ENCODE results near the gene ACADVL. TPM values are rescaled to one million over a fixed set of nuclear protein-coding genes. Genes with fewer than 3 reads are reported as not detected.

The ACADVL gene
- total and polyA plus RNA-seq, 2 donors (not counting 1 experiment from before 2014, with no cell fraction given) = 640 to 696 TPM

DNA sequence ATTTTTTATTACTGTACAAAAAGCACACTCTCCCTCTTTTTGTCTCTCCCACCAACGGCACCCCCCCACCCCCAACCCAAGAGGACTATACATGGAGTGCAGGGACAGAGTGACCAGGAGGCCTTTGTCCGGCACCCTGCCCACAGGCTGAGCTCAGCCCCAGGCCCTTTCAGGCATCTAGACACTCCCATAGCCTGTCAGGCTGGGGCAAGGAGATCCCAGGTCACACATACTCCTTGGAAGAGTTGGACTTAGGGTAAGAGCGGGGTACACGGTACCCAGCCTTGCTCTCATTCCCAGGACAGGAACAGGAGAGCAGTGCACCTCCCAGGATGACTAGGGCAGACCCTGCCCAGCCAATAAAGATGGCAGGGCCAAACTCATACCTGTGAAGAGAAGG is 40.4 kb downstream of the ACADVL start:
- peak overlapping the region; percentile 99 for H3K4me2 ChIP-seq (replicated peaks; ENCODE audit: low read depth, low read length, poor library complexity, severe bottlenecking)
- peaks cover 0 to 17% (median 8%) of the 10 kb centered on the region in 4 experiments for H3K27me3 ChIP-seq (replicated peaks in 1 of 4; ENCODE audit: control extremely low read depth in 1 of 4, control insufficient read depth in 3 of 4, insufficient read depth in 4 of 4, low read length in 3 of 4)
- H4K20me1 ChIP-seq (ENCODE audit: control insufficient read depth, insufficient read depth, low read length, poor library complexity, severe bottlenecking) = no peaks in the 10 kb centered on the region
- ChIA-PET POLR2A (no interaction called here), CTCF (interaction anchor here (1.3 kb wide), 1 partner anchor 33 kb away, joined by 3 read pairs; no protein-coding TSS in a partner anchor)
- H3K27me3 Mint-ChIP-seq = peaks cover 15% of the 10 kb centered on the region
- H3K79me2 ChIP-seq (ENCODE audit: control insufficient read depth, insufficient read depth, low read length) = no peaks in the 10 kb centered on the region
- no peak overlapping the region for H2AFZ ChIP-seq (ENCODE audit: insufficient read depth, low read depth, low read length, poor library complexity, severe bottlenecking)
- no peak overlapping the region for H3K4me3 ChIP-seq (ENCODE audit: control extremely low read depth in 1 of 5, extremely low read depth in 1 of 5, insufficient read depth in 1 of 5, low read depth in 2 of 5, low read length in 4 of 5)
- intact Hi-C loops (cut with micrococcal nuclease) = no loop called here
- peaks cover 0 to 4% (median 0%) of the 10 kb centered on the region in 3 donors for H3K9me3 ChIP-seq (ENCODE audit: control extremely low read depth in 1 of 3, control insufficient read depth in 2 of 3, insufficient read depth in 1 of 3, low read length in 2 of 3)
- peak overlapping the region; percentile 83 for H3K4me3 Mint-ChIP-seq
- ATAC-seq (ENCODE audit: low read depth) (no peak), DNase-seq (peak; percentile 25)
- peak overlapping the region; percentile 37 for H3K27ac Mint-ChIP-seq
- TF ChIP-seq CTCF (IDR thresholded peaks at IDR 0.05) (no peak), EZH2 (IDR thresholded peaks at IDR 0.05; ENCODE audit: borderline replicate concordance, insufficient read depth, low read depth, low read length, poor library complexity, severe bottlenecking) (no peak)
- no peak overlapping the region for H3K27ac ChIP-seq (ENCODE audit: low read length in 2 of 2)
- no peaks in the 10 kb centered on the region for H3K9me3 Mint-ChIP-seq (ENCODE audit: insufficient read depth)
- H3K36me3 ChIP-seq (replicated peaks in 1 of 2; ENCODE audit: control extremely low read depth in 1 of 2, control insufficient read depth in 1 of 2, extremely low read depth in 1 of 2, insufficient read depth in 2 of 2, low read length in 1 of 2) = peaks cover 6 to 30% of the 10 kb centered on the region in 2 experiments
- peaks cover 27% of the 10 kb centered on the region for H3K4me1 Mint-ChIP-seq
- H3K4me1 ChIP-seq (ENCODE audit: control insufficient read depth in 2 of 2, insufficient read depth in 2 of 2, low read length in 2 of 2) = peaks cover 27 to 32% of the 10 kb centered on the region in 2 donors
- H3K9ac ChIP-seq (ENCODE audit: low read length) = no peak overlapping the region
- 97% methylated on average over 3 of the region's 4 CpGs for WGBS (ENCODE audit: insufficient coverage)

- Mint-ChIP-seq H3K27ac (peak overlapping the region; percentile 50), H3K27me3 (peaks cover 15% of the 10 kb centered on the region), H3K9me3 (ENCODE audit: insufficient read depth) (no peaks in the 10 kb centered on the region), H3K4me1 (peaks cover 27% of the 10 kb centered on the region), H3K4me3 (peak overlapping the region; percentile 83)
- no peaks in the 10 kb centered on the region for H4K20me1 ChIP-seq (ENCODE audit: control insufficient read depth, insufficient read depth, low read length, poor library complexity, severe bottlenecking)
- peak overlapping the region; percentile 96 for H2AFZ ChIP-seq (ENCODE audit: insufficient read depth, low read depth, low read length, poor library complexity, severe bottlenecking)
- 11% methylated on average over 54 of the region's 54 CpGs for WGBS (ENCODE audit: insufficient coverage)
- intact Hi-C loops (cut with micrococcal nuclease) = no loop called here
- H3K27ac ChIP-seq (ENCODE audit: low read length in 2 of 2) = peak overlapping the region in 1 of 2 donors; percentile 59
- no peaks in the 10 kb centered on the region for H3K79me2 ChIP-seq (ENCODE audit: control insufficient read depth, insufficient read depth, low read length)
- H3K9ac ChIP-seq (ENCODE audit: low read length) = peak overlapping the region; percentile 66
- peak overlapping the region; percentile 99 for H3K4me2 ChIP-seq (replicated peaks; ENCODE audit: low read depth, low read length, poor library complexity, severe bottlenecking)
- H3K4me3 ChIP-seq (ENCODE audit: control extremely low read depth in 1 of 5, extremely low read depth in 1 of 5, insufficient read depth in 1 of 5, low read depth in 2 of 5, low read length in 4 of 5) = peak overlapping the region in 4 of 5 experiments; percentile 49 to 71 (median 60)
- H3K27me3 ChIP-seq (replicated peaks in 1 of 4; ENCODE audit: control extremely low read depth in 1 of 4, control insufficient read depth in 3 of 4, insufficient read depth in 4 of 4, low read length in 3 of 4) = peaks cover 0 to 17% (median 8%) of the 10 kb centered on the region in 4 experiments
- peak; percentile 63 for DNase-seq
- H3K4me1 ChIP-seq (ENCODE audit: control insufficient read depth in 2 of 2, insufficient read depth in 2 of 2, low read length in 2 of 2) = peaks cover 27 to 32% of the 10 kb centered on the region in 2 donors
- peaks cover 0 to 4% (median 0%) of the 10 kb centered on the region in 3 donors for H3K9me3 ChIP-seq (ENCODE audit: control extremely low read depth in 1 of 3, control insufficient read depth in 2 of 3, insufficient read depth in 1 of 3, low read length in 2 of 3)
- POLR2A ChIA-PET = no interaction called here
- H3K36me3 ChIP-seq (replicated peaks in 1 of 2; ENCODE audit: control extremely low read depth in 1 of 2, control insufficient read depth in 1 of 2, extremely low read depth in 1 of 2, insufficient read depth in 2 of 2, low read length in 1 of 2) = peaks cover 6 to 26% of the 10 kb centered on the region in 2 experiments
- ATAC-seq (ENCODE audit: low read depth) = peak; percentile 61
- no peak for TF ChIP-seq CTCF (IDR thresholded peaks at IDR 0.05)
- TF ChIP-seq EZH2 (IDR thresholded peaks at IDR 0.05; ENCODE audit: borderline replicate concordance, insufficient read depth, low read depth, low read length, poor library complexity, severe bottlenecking) = no peak
- CTCF ChIA-PET = no interaction called here
Measured at GRCh38 chr17:7260651-7261378, 41.1 kb downstream of the ACADVL start.

Measured in B cell (primary cell).